ENCODE data around the gene FBXO47.

DNA sequence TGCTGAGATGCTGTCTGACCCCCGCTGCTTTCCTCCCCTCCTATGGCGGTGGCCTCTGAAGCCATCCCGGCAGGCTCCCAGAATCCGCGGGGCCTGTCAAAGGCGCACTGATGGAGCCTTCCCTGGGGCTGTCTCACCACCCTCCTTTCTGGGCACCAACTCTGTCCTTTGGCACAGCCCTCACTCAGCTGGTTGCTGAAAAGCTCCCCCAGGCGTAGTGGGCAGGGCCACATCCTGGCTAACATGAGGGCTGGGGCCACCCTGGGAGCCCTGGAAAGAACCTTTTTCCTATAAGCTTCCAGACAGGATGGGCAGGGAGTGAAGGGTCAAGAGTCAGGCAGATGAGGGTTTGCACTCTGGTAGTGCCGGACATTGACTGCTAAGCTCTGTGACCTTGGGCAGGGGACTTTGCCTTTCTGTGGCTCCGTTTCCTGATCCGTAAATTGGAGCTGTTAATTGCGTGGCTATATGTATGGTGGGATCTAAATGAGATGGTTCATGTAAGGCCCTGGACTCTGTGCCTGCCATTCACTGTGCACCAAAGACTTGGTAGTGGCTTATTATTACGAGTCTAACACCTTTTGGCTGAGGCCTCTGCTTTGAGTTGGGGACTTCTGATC lies 69.4 kb downstream of the FBXO47 start:
- TF ChIP-seq, protein P1, sequence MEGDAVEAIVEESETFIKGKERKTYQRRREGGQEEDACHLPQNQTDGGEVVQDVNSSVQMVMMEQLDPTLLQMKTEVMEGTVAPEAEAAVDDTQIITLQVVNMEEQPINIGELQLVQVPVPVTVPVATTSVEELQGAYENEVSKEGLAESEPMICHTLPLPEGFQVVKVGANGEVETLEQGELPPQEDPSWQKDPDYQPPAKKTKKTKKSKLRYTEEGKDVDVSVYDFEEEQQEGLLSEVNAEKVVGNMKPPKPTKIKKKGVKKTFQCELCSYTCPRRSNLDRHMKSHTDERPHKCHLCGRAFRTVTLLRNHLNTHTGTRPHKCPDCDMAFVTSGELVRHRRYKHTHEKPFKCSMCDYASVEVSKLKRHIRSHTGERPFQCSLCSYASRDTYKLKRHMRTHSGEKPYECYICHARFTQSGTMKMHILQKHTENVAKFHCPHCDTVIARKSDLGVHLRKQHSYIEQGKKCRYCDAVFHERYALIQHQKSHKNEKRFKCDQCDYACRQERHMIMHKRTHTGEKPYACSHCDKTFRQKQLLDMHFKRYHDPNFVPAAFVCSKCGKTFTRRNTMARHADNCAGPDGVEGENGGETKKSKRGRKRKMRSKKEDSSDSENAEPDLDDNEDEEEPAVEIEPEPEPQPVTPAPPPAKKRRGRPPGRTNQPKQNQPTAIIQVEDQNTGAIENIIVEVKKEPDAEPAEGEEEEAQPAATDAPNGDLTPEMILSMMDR (IDR thresholded peaks at IDR 0.05; ENCODE audit: low read depth, low read length, poor library complexity, severe bottlenecking) = no peak
- TF ChIP-seq EZH2phosphoT487 (IDR thresholded peaks at IDR 0.05; ENCODE audit: borderline replicate concordance, low read length) = no peak
